Stimulated activated CD4-positive, alpha-beta T cell treated with anti-CD3 and anti-CD28 coated beads, Interleukin-1b, Interleukin-23, amount 100 ng/mL, for 48 hours (primary cell): ENCODE measurements around the gene NRXN3.
"Not testable (repeated sequence)": the region's sequence is repeated elsewhere in the genome, so short reads cannot be mapped to it uniquely, and the experiment has no call there.

ENCODE experiments used
- DNase-seq: peaks from one replicate; pipeline ENCODE4 v3.0.0-alpha.2; 2020

The NRXN3 gene

GRCh38 chr14:78417532-78417931 is 247.4 kb downstream of the NRXN3 start:
- DNase-seq, result no peak

GRCh38 chr14:78424311-78424710 is 254.1 kb downstream of the NRXN3 start:
- DNase-seq, result no peak

- DNase-seq, result no peak
These were observed 255.2 kb downstream of the NRXN3 start for GRCh38 chr14:78425330-78425729.

- no peak for DNase-seq
These were observed 255.6 kb downstream of the NRXN3 start for GRCh38 chr14:78425782-78426181.

- DNase-seq, result no peak
These were observed 261.9 kb downstream of the NRXN3 start for GRCh38 chr14:78432046-78432445.

- not testable (repeated sequence) for DNase-seq
These were observed 267.3 kb downstream of the NRXN3 start for GRCh38 chr14:78437448-78437847.

- no peak for DNase-seq
These were observed 270.3 kb downstream of the NRXN3 start for GRCh38 chr14:78440356-78440894.

GRCh38 chr14:78443834-78444233 is 273.7 kb downstream of the NRXN3 start:
- DNase-seq, result no peak

GRCh38 chr14:78445275-78445674 is 275.1 kb downstream of the NRXN3 start:
- DNase-seq, result no peak

GRCh38 chr14:78446807-78447206 is 276.6 kb downstream of the NRXN3 start:
- no peak for DNase-seq

GRCh38 chr14:78448164-78449094 is 278.3 kb downstream of the NRXN3 start:
- DNase-seq, result peak; percentile 28

- DNase-seq, result no peak
These were observed 280.6 kb downstream of the NRXN3 start for GRCh38 chr14:78450669-78451318.

GRCh38 chr14:78451319-78451695 is 281.1 kb downstream of the NRXN3 start:
- no peak for DNase-seq

GRCh38 chr14:78455896-78456435 is 285.8 kb downstream of the NRXN3 start:
- no peak for DNase-seq

GRCh38 chr14:78469947-78470346 is 299.8 kb downstream of the NRXN3 start:
- DNase-seq, result no peak

GRCh38 chr14:78479127-78479780 is 309.1 kb downstream of the NRXN3 start:
- no peak for DNase-seq

- DNase-seq, result no peak
These were observed 313.9 kb downstream of the NRXN3 start for GRCh38 chr14:78484028-78484427.

- DNase-seq, result no peak
These were observed 315.9 kb downstream of the NRXN3 start for GRCh38 chr14:78486081-78486480.

- DNase-seq, result no peak
These were observed 316.4 kb downstream of the NRXN3 start for GRCh38 chr14:78486621-78487020.

GRCh38 chr14:78487573-78487972 is 317.4 kb downstream of the NRXN3 start:
- not testable (repeated sequence) for DNase-seq

GRCh38 chr14:78488938-78489337 is 318.8 kb downstream of the NRXN3 start:
- DNase-seq, result no peak

GRCh38 chr14:78491048-78491447 is 320.9 kb downstream of the NRXN3 start:
- DNase-seq, result no peak

- no peak for DNase-seq
These were observed 328.0 kb downstream of the NRXN3 start for GRCh38 chr14:78498062-78498595.
